CD14-positive monocyte (primary cell): ENCODE results near the gene TEKT2. TPM values are rescaled to one million over a fixed set of nuclear protein-coding genes. Genes with fewer than 3 reads are reported as not detected.
A peak's percentile ranks its signal among the peaks of the same experiment; 100 is the strongest.

Experiments used
- DNase-seq, 3 donors: peaks; one replicate each; pipeline ENCODE4 v3.0.0-alpha.2; 2011 to 2022
- H2AFZ ChIP-seq: 2 replicates; pipeline ENCODE4 v1.6.0; 2012; ENCODE audit warnings: mild to moderate bottlenecking, low read depth, low read length, inconsistent platforms; ENCODE audit not compliant: insufficient read depth, poor library complexity, severe bottlenecking
- H3K27ac ChIP-seq, 2 donors: 1 replicate in 1 of 2; 2 replicates in 1 of 2; pipeline ENCODE4 v1.5.1; 2012 to 2013; ENCODE audit warnings: low read length in 2 of 2, control low read depth in 1 of 2, inconsistent platforms in 1 of 2, low read depth in 1 of 2, mild to moderate bottlenecking in 1 of 2
- H3K27me3 ChIP-seq, 2 donors: one replicate each; pipeline versions ENCODE4 v1.6.0 to v1.6.1; 2011 to 2013; ENCODE audit warnings: low read length in 2 of 2; ENCODE audit not compliant: control insufficient read depth in 2 of 2, insufficient read depth in 2 of 2
- H3K36me3 ChIP-seq, 2 donors: replicated peaks in 1 of 2; 1 replicate in 1 of 2; 2 replicates in 1 of 2; pipeline versions ENCODE4 v1.5.1 to v1.6.1; 2012 to 2013; ENCODE audit warnings: low read length in 2 of 2, control low read depth in 1 of 2, inconsistent platforms in 1 of 2, mild to moderate bottlenecking in 1 of 2; ENCODE audit not compliant: insufficient read depth in 2 of 2, control insufficient read depth in 1 of 2
- H3K4me1 ChIP-seq, 2 donors: 1 replicate in 1 of 2; 2 replicates in 1 of 2; pipeline versions ENCODE4 v1.5.1 to v1.6.1; 2012 to 2013; ENCODE audit warnings: low read length in 2 of 2, control low read depth in 1 of 2, inconsistent platforms in 1 of 2, mild to moderate bottlenecking in 1 of 2, moderate library complexity in 1 of 2; ENCODE audit not compliant: insufficient read depth in 2 of 2, control insufficient read depth in 1 of 2
- H3K4me2 ChIP-seq: replicated peaks from 2 replicates; pipeline ENCODE3; 2012; ENCODE audit warnings: low read length, moderate library complexity, mild to moderate bottlenecking; ENCODE audit not compliant: poor library complexity, severe bottlenecking; ENCODE audit errors: extremely low read depth
- H3K4me3 ChIP-seq, 3 experiments: fragments of 200-600 bp in 1 of 3; sonication (generic) in 1 of 3; replicated peaks in 1 of 3; 1 replicate in 2 of 3; 2 replicates in 1 of 3; pipeline ENCODE4 v1.5.1; 2011 to 2013; ENCODE audit warnings: low read length in 3 of 3, mild to moderate bottlenecking in 3 of 3, control low read depth in 2 of 3, low read depth in 2 of 3, inconsistent platforms in 1 of 3, moderate library complexity in 1 of 3
- H3K79me2 ChIP-seq: 2 replicates; pipeline ENCODE4 v1.6.0; 2012; ENCODE audit warnings: mild to moderate bottlenecking, control low read depth, inconsistent platforms, low read length, moderate library complexity; ENCODE audit not compliant: insufficient read depth
- H3K9ac ChIP-seq: 2 replicates; pipeline ENCODE4 v1.6.0; 2017; ENCODE audit warnings: low read length, mild to moderate bottlenecking; ENCODE audit not compliant: insufficient read depth, poor library complexity, severe bottlenecking
- H3K9me3 ChIP-seq, 2 donors: replicated peaks in 1 of 2; 1 replicate in 1 of 2; 2 replicates in 1 of 2; pipeline versions ENCODE4 v1.5.1 to v1.6.1; 2012 to 2013; ENCODE audit warnings: low read length in 2 of 2, control low read depth in 1 of 2; ENCODE audit not compliant: control insufficient read depth in 1 of 2, insufficient read depth in 1 of 2
- H4K20me1 ChIP-seq: 2 replicates; pipeline ENCODE4 v1.6.0; 2012; ENCODE audit warnings: mild to moderate bottlenecking, low read length, control low read depth, moderate library complexity; ENCODE audit not compliant: insufficient read depth
- H3K27ac Mint-ChIP-seq, 7 donors: one replicate each; pipeline ENCODE4 v1.8.0; 2020; ENCODE audit warnings: mild to moderate bottlenecking in 7 of 7, mixed read lengths in 7 of 7, moderate library complexity in 6 of 7, inconsistent platforms in 2 of 7
- H3K27me3 Mint-ChIP-seq, 3 donors: one replicate each; pipeline ENCODE4 v1.8.0; 2021 to 2022; ENCODE audit warnings: low read depth in 3 of 3, mild to moderate bottlenecking in 3 of 3, mixed read lengths in 3 of 3, moderate library complexity in 3 of 3, inconsistent platforms in 1 of 3
- H3K36me3 Mint-ChIP-seq, 2 donors: one replicate each; pipeline ENCODE4 v1.8.0; 2020; ENCODE audit warnings: mixed read lengths in 2 of 2, inconsistent platforms in 1 of 2, mild to moderate bottlenecking in 1 of 2
- H3K4me1 Mint-ChIP-seq: one replicate; pipeline ENCODE4 v1.8.0; 2020; ENCODE audit warnings: mild to moderate bottlenecking, mixed read lengths
- H3K4me3 Mint-ChIP-seq, 2 donors: one replicate each; pipeline ENCODE4 v1.8.0; 2020; ENCODE audit warnings: mild to moderate bottlenecking in 2 of 2, mixed read lengths in 2 of 2, moderate library complexity in 1 of 2
- H3K9me3 Mint-ChIP-seq, 7 donors: one replicate each; pipeline ENCODE4 v1.8.0; 2020 to 2022; ENCODE audit warnings: mixed read lengths in 7 of 7, mild to moderate bottlenecking in 6 of 7, moderate library complexity in 6 of 7, inconsistent platforms in 2 of 7
- WGBS: methylation state at CpG from one replicate; pipeline ENCODE4 v1.1.5; 2013; ENCODE audit warnings: missing lambda C conversion rate; ENCODE audit not compliant: insufficient coverage; 5-methylcytosine and 5-hydroxymethylcytosine counted together
- intact Hi-C, 2 donors: fragments of 100-400 bp; cut with micrococcal nuclease; formaldehyde crosslinking; loops; one replicate each; pipeline versions ENCODE4 v1.15.0 to v1.15.1; 2023
- polyA plus RNA-seq, 3 donors: library from polyadenylated mRNA; depleted of rRNA in 1 of 3; unstranded in 2 of 3; stranded (reverse) in 1 of 3; fragments of 300-500 nt in 2 of 3; fragments of >200 nt in 1 of 3; fragmentation: Illumina TruSeq in 2 of 3; gene quantifications; 1 replicate in 2 of 3; 2 replicates in 1 of 3; pipeline ENCODE4 v1.2.3, GENCODE V29; 2012 to 2021
- TF ChIP-seq, protein P1 (sequence below): fragments of 200-600 bp; IDR thresholded peaks from one replicate; pipeline ENCODE4 v1.8.0; 2022; ENCODE audit warnings: antibody characterized with exemption, mild to moderate bottlenecking

Gene TEKT2
- polyA plus RNA-seq, 3 donors: 0.23 TPM; not detected in 2

DNA sequence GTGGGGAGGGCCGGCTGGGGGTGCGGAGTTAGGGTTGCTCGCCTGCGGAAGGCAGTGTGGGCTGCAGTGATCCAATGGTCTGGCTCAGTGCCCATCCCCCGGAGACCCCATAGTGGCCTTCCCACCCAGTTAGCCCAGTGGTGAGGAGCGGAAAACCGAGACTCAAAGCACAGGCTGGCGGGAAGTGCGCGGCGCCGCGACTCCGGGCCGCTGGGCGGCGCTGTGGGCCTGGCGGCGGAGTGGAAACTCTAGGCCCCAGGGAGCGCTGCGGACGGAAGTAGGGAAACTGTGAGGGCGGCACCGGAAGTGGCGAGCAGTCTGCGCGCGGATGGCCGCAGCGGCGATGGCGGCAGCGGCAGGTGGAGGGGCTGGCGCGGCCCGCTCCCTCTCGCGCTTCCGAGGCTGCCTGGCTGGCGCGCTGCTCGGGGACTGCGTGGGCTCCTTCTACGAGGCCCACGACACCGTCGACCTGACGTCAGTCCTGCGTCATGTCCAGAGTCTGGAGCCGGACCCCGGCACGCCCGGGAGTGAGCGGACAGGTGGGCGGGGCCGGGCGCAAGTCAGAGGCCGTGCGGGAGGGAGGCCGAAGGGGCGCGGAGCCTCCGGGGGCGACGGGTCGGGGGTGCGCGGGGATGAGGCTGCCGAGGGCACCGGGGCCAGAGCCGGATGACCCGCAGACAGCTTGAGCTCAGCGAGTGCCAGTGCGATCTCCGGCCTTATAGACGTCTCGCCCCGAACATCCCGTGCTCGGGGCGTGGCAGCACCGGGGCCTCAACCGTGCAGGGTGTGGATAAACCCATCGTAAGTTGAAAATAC is 4.9 kb downstream of the TEKT2 start, which contains the start of gene ADPRS:
TSS of gene ADPRS (plus strand) at position 316 of the 816 bp plus-strand sequence. CDS start at position 329, 13 bp downstream.
- under 1% methylated on average over 84 of the region's 84 CpGs for WGBS
- H3K9ac ChIP-seq: peak within 1 kb of the TSS; percentile 90
- H3K27me3 ChIP-seq: peaks cover 0 to 15% of the 10 kb centered on the region in 2 donors
- peak within 1 kb of the TSS; percentile 75 to 94 (median 86) for H3K4me3 ChIP-seq
- intact Hi-C loops: no loop called here
- peaks cover 29 to 30% of the 10 kb centered on the region in 2 donors for H3K36me3 ChIP-seq
- Mint-ChIP-seq H3K9me3 (peaks cover 0 to 3% (median 0%) of the 10 kb centered on the region in 7 donors), H3K4me3 (peak within 1 kb of the TSS; percentile 92 to 100), H3K36me3 (peaks cover 27 to 30% of the 10 kb centered on the region in 2 donors), H3K4me1 (peaks cover 26% of the 10 kb centered on the region), H3K27me3 (peaks cover 8 to 14% (median 11%) of the 10 kb centered on the region in 3 donors), H3K27ac (peak within 1 kb of the TSS; percentile 92 to 99 (median 95))
- peaks cover 21% of the 10 kb centered on the region for H4K20me1 ChIP-seq
- TF ChIP-seq, protein P1, sequence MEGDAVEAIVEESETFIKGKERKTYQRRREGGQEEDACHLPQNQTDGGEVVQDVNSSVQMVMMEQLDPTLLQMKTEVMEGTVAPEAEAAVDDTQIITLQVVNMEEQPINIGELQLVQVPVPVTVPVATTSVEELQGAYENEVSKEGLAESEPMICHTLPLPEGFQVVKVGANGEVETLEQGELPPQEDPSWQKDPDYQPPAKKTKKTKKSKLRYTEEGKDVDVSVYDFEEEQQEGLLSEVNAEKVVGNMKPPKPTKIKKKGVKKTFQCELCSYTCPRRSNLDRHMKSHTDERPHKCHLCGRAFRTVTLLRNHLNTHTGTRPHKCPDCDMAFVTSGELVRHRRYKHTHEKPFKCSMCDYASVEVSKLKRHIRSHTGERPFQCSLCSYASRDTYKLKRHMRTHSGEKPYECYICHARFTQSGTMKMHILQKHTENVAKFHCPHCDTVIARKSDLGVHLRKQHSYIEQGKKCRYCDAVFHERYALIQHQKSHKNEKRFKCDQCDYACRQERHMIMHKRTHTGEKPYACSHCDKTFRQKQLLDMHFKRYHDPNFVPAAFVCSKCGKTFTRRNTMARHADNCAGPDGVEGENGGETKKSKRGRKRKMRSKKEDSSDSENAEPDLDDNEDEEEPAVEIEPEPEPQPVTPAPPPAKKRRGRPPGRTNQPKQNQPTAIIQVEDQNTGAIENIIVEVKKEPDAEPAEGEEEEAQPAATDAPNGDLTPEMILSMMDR: peak; percentile 99
- H3K27ac ChIP-seq: peak within 1 kb of the TSS; percentile 82 to 89
- H3K79me2 ChIP-seq: peaks cover 45% of the 10 kb centered on the region
- peak within 1 kb of the TSS; percentile 100 for H2AFZ ChIP-seq
- H3K4me1 ChIP-seq: peaks cover 37 to 38% of the 10 kb centered on the region in 2 donors
- no peaks in the 10 kb centered on the region for H3K9me3 ChIP-seq
- peak within 1 kb of the TSS; percentile 76 for H3K4me2 ChIP-seq
- DNase-seq: peak; percentile 87 to 90 (median 89)

DNA sequence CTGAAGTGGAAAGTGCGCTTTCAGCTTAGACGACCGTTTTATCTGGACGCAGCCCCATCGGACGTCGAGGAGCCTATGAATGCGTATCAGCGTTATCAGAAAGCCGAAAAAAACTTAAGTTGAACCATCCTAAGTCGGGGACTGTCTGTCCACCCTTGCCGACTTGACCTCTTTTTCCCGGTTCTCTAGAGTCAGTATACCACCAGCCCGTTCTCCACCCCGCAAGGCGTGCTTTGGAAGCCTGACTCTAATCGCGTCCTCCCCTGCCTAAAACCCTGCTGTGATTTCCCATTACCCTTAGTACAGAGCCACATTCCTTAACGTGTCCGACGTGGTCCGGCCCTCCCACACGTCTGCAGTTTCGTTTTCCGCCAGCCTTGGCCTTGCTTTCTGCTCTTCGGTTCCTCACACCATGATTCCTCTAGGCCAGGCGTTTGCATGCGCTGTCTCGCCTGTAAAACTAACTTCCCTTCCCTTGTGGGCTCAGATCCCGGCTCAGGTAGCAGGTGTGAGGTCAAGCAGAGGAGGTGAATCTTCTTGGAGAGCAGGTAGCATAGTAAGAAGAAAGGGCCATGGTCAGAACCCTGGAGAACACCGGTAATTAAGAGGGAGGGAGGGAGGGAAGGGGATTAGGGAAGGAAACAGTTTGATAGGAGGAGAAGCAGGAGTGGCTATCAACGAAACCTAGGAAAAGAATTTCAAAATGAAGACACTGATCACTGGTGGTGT is 5.7 kb downstream of the TEKT2 start:
- H3K4me3 ChIP-seq: peak overlapping the region; percentile 75 to 94 (median 86)
- peak overlapping the region; percentile 92 to 99 (median 95) for H3K27ac Mint-ChIP-seq
- peaks cover 21% of the 10 kb centered on the region for H4K20me1 ChIP-seq
- H2AFZ ChIP-seq: peak overlapping the region; percentile 100
- peak in 2 of 3 donors; percentile 45 to 48 for DNase-seq
- H3K27ac ChIP-seq: peak overlapping the region; percentile 82 to 89
- H3K36me3 Mint-ChIP-seq: peaks cover 34 to 37% of the 10 kb centered on the region in 2 donors
- H3K4me1 Mint-ChIP-seq: peaks cover 30% of the 10 kb centered on the region
- TF ChIP-seq, protein P1: no peak
- H3K9me3 ChIP-seq: no peaks in the 10 kb centered on the region
- peak overlapping the region; percentile 90 for H3K9ac ChIP-seq
- H3K4me3 Mint-ChIP-seq: peak overlapping the region; percentile 92 to 100
- peaks cover 0 to 3% (median 0%) of the 10 kb centered on the region in 7 donors for H3K9me3 Mint-ChIP-seq
- 3% methylated on average over 27 of the region's 32 CpGs for WGBS
- peak overlapping the region; percentile 76 for H3K4me2 ChIP-seq
- H3K27me3 Mint-ChIP-seq: peaks cover 4 to 8% (median 6%) of the 10 kb centered on the region in 3 donors
- peaks cover 45% of the 10 kb centered on the region for H3K79me2 ChIP-seq
- peaks cover 35 to 38% of the 10 kb centered on the region in 2 donors for H3K36me3 ChIP-seq
- peaks cover 0 to 7% of the 10 kb centered on the region in 2 donors for H3K27me3 ChIP-seq
- H3K4me1 ChIP-seq: peaks cover 37% of the 10 kb centered on the region in 2 donors
- intact Hi-C loops: no loop called here
